GM21515 (cell line): Measurements from ENCODE around the gene STOML1.
"Not testable (repeated sequence)": the region's sequence is repeated elsewhere in the genome, so short reads cannot be mapped to it uniquely, and the experiment has no call there.

ENCODE experiments used
- ATAC-seq: cut with Tn5 transposase; IDR thresholded peaks from one replicate; pipeline ENCODE4 v1.9.1; 2021; ENCODE audit not compliant: unreplicated experiment

STOML1 gene

DNA sequence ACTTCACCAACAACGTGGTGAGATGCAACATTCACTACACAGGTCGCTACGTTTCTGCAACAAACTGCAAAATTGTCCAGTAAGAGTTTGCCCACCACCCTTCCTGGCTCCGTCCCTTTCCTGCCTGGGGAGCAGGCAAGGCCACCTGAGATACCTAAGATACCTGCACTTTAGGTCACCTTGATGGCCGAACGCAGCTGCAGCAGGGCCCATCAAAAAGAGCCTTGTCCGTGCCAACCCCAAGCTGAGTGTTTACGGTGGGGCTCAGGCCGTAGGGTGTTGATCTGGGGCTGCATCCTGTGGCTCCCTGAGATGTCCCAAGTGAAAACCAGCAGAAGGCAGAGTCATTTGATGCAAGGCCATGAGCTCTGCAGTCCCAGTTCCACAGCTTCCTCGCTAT is 42.6 kb downstream of the STOML1 start:
- ATAC-seq, result no peak

DNA sequence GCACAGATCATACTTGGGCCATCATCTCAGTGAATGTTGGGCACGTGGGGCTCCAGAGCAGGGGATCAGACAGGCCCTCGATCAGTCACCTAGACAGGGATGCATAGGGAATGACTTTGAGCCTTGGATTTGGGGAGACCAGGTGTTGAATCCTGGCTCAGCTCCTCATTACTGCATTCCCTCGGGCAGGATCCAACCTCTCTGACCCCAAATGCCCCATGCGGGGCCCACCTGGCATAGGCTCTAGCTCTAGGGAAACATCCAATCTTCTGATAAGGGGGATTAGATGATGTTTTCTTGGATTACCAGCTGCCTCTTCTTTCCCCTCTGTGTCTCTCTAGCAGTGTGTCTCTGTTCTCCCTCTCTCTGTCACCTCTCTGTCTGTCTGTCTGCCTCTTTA is 43.1 kb downstream of the STOML1 start:
- no peak for ATAC-seq

DNA sequence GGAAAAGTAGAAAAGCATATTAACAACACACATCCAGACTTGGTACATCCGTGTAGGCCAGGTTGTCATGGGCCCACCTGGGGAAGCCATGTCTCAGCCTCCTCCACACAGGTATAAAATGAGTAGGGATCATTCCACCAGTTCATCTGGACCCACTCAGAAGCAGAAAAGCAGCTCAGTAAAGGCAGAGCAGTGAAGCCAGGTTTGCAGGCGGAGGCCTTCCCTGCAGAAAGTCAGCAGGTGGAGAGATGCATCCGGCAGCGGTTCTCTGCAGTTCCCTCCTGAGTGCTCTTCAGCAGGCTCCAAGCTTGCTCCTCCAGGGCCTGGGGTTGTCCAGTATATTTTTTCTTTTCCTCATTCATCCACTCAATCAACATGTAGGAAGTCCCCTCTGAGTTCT is 43.7 kb downstream of the STOML1 start:
- no peak for ATAC-seq

DNA sequence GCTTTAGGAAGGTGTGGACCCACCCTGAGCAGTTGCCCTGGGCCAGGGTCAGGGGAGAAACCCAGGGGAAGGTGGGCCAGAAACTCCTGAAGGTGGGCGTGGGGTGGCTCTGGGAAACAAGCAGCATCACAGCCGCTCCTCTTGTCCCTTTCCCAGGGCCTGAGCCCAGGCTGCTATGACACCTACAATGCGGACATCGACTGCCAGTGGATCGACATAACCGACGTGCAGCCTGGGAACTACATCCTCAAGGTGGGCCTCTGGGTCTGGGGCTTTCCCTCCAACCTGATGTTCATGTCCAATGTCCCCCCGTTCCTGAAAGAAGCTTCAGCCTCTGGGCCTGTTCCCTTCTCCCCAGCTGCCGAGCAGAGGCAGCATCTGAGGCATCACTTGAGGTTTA is 44.4 kb downstream of the STOML1 start:
- no peak for ATAC-seq

DNA sequence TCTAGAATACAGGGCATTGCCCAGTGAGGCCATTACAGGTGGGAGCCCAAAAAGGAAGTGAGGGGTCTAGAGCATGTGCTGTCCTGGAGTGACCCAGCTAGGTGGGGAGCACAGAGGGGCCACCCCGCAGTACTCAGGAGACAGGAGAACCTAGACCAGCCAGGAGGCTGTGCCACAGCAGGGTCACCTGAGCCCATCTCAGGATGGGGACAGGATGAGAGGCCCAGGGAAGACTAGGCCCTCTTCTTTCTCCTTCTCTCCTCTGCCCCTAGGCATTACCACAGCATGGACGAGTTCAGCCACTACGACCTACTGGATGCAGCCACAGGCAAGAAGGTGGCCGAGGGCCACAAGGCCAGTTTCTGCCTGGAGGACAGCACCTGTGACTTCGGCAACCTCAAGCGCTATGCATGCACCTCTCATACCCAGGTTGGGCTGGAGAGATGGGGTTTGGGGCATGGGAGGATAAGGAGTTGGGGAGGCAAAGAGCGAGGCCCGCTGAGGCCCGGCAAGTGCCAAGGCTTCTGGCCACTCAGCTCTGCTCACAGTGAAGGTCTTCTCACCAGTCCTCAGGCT is 45.2 kb downstream of the STOML1 start:
- no peak for ATAC-seq

DNA sequence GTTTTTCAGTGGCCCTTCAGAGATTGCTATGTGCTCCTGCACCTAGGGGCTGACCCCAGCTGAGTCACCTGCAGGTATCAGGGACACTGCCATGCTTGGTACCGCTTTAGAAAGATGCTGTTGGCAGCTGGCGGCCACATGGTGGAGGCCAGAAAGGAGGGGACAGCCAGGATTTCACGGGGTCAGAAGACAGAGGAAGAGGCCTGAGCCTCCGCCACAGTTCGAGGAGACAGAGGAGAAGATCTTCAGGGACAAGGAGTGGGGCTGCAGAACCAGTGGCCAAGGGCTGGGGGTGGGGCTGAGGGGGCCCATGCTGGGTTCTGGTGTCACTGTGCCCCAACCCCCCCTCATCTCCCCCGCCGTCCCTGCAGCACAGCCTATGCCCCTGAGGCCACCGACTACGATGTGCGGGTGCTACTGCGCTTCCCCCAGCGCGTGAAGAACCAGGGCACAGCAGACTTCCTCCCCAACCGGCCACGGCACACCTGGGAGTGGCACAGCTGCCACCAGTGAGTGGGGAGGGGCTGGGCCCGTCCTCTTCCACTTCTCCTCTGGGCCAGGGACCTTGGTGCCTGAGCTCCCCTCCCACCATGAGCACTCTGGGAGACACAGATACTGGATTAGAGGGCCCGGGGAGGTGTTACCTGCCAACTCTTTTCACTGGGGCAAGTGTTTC is 45.9 kb downstream of the STOML1 start:
- no peak for ATAC-seq

DNA sequence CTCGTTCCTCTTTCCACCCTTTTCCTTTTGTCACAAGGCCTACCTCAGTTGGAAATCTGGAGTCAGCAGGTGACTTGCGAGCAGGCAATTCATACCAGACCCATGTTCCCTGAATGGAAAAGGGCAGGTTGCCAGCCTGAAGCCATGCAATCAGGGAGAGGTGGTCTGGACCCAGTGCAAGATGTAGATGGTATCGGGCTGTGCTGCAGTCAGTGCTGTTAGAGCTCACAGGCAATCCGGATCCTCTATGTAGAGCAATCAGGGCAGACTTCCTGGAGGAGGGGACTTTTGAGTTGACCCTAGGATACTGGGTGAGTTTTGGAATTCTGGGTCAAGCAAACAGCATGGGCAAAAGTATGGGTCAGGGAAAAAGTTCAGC is 47.0 kb downstream of the STOML1 start:
- ATAC-seq, result no peak

DNA sequence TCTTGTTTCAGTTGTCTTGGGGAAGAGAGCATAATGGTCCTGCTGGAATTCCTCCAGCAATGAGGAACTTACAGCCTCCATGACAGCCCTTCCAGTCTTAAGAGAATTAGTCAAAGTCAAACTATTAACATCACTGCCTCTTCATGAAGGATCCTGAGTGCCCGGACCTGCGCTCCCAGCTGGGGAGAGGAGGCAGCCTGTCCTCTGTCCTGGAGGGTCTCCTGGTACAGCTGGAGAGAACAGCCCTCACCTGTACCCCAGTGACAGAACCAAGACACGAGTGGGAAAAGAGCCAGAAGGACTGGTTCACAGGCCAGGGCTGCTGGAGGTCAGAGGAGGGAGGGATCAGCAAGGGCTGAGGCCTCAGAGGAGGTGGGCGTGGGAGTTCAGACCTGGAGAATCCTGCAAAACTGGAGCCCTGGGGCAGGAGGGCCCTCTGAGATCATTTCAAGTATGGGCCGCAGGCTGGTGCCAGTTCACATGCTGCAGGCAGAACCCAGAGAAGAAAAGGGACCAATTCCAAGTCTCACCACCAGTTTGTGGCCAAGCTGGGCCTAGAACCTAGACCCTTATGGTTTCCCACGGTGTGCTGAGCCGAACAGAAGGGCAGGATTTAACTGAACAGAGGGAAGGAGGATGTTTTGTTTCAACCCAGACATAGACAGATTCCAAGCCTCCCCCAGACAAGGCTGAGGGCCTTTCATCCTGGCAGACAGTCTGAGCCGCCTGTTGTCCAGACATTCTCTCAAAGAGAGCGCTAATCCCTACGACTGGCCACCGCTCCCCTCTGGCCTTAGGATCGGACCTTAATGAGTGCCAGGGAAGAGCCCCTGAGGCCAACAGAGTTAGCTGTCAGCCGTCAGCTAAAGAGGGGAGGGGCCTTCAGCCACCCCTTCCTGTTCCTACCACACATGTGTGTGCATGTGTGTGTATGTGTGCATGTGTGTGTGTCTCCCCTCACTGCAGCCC is 47.6 kb downstream of the STOML1 start:
- no peak for ATAC-seq

DNA sequence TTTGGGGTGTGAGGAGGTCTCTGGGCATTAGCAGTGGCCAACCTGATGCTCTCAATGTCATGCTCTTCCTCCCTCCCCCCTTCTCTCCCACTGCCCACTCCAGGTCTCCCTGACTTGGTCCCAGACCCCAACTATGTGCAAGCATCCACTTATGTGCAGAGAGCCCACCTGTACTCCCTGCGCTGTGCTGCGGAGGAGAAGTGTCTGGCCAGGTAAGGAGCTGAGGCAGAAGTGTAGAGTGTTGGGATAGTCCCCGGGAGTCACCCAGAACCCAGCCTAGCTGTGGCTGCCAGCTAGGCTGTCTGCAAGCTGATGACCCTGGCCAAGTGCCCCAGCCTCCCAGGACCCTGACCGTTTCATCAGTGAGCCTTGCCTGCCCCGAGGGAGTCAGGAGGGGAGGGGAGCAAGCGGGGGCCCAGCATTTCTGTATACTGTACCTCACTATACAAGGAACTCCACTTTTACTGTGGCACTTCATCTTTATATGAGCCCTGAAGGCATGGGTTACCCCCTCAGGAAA is 49.3 kb downstream of the STOML1 start:
- no peak for ATAC-seq

DNA sequence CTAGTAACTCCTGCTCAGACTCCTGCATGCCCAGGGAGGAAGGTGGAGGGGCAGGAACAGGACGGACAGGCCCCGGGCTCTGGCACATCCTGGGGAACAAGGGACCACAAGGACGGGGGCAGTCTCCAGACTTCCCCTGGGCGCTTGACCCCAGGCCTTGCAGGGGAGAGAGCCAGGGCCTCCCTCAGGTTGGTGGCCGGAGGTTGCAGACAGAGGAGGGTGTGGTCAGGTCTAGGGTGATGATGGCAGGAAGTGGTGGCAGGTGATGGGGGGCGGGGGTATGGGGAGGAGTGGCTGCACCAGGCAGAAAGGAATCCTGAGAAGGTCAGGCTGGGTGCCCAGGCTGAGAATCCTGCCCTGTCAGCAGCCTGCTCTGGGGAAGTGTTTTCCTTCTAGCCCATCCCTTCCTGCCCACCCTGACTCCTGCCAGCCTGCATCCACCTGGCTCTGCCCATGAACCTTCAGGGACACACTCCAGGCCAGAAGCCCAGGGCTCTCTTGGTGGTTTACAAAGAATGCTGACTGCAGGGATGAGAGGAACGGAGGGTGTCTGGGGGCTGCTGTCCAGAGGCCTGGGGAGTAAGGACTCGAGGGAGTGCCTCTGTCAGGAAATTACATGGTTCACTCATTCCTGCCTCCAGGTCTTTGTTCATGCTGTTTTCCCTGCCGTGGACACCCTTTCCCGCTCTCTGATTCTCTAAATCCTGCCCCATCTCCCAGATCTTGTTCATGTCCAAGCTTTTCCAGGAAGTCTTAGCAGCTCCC is 50.0 kb downstream of the STOML1 start:
- no peak for ATAC-seq

DNA sequence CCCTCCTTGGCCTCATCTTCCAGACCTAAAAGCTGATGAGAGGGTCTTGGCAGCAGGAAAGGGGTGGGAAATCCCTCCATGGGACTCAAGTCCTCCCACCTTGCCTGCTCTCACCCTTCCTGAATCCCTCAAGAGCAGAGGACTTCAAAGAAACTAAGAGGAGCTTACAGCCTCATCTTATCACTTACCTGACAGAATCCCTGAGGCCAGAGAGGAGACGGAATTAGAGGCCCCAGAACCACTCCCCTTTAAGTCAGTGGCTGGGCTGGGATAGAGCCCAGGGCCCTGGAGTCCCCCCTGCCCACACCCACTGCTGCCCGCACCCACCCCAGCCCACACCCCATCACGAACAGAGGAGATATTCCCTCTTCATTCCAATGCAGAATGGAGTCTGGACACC is 50.6 kb downstream of the STOML1 start:
- ATAC-seq, result no peak

DNA sequence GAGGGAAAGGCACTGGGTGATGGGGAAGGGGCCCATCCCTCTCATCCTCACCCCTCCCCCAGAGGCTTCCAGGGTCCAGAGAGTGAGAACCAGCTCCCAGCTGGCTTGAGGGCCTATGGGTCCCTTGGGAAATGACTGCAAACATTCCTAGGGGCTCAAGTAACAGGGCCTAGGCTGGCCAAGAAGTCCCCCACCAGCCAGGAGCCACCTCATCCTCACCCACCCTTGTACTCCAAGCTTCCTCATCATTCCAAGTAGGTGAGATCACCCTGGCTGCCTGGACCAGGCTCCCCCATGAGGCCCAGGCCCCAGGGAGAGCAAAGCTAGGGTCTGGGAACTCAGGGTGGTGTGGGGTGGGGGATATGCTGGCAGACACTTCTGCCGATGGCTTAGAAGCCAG is 51.1 kb downstream of the STOML1 start:
- ATAC-seq, result no peak

DNA sequence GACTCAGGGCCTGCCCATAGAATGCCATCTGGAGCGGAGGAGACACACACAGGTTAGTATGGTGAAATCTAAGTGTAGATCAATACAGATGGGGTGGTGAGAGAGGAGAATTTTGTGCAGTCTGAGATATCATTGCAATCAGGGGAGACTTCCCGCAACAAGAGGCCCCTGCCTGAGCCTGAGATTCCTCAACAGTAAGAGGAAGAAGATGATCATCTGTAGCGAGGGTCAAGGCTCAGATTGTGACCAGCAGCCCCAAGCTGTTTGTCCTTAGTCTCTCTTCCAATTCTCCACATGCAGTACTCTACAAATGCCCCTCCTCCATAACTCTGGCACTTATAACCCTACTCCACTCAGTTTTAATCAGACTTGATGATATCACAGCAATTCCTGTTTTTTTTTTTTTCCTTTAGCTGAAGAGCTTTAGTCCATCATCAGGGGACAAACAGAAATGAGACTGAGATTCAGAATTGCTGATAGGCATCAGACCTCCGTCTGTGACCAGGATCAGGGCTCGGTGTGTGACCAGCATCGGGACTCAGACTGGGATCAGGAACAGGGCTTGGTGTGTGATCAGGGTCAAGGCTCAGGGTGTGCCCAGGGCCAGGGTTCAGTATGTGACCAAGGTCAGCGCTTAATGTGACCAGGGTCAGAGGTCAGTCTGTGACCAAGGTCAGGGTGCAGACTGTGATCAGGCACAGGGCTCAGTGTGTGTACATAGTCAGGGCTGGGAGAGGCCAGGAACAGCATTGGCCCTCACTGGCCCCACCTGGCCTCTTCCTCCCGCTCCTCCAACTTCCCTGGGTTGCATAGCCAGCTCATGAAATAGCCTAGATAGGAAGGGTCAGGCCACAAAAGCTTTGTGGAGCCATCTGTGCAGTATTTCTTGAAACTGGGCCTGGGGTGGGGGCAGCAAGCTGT is 51.8 kb downstream of the STOML1 start:
- no peak for ATAC-seq

DNA sequence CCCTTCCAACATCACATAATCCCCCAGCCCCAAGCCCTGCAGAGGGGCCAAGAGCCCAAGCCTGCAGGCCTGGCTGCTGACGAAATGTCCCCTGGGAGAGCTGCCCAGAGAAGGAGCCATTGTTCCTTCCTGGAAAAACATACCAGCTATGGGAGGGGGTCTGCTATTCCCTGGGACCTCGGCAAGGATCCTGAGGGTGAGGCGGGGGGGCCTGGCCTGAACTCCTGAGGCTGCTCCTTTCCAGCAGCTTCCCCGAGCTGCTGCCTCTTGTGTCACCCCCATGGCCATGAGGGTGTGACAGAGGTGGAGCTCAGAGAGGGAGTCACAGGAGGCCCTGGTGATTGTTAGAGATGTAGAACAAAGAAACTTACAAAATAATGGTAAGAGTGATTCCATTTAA is 53.0 kb downstream of the STOML1 start:
- no peak for ATAC-seq

DNA sequence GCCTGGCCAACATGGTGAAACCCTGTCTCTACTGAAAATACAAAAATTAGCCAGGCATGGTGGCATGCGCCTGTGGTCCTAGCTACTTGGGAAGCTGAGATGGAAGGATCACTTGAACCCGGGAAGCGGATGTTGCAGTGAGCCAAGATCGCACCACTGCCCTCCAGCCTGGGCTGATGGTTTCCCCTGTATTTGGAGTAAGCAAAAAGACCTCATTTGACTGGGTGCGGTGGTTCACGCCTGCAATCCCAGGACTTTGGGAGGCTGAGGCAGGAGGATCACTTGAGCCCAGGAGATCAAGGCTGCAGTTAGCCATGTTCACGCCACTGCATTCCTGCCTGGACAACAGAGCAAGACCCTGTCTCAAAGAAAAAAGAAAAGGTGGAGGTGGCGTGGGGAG is 53.6 kb downstream of the STOML1 start:
- ATAC-seq, result not testable (repeated sequence)

DNA sequence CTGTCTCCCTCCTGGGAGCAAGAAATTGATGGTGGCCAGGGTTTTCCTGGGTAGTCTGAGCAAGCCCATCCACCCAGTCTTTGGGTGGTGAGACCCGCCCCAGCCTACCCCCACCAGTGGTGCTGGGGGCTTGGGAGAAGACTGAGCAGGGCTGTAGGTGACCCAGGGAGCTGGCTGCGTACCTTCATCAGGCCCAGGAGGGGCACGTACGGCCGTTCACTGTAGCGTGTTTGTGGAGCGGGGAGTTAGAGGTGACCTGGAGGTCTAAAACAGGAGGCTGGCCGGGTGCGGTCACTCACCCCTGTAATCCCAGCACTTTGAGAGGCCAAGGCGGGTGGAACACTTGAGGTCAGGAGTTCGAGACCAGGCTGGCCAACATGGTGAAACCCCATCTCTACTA is 54.4 kb downstream of the STOML1 start:
- no peak for ATAC-seq

DNA sequence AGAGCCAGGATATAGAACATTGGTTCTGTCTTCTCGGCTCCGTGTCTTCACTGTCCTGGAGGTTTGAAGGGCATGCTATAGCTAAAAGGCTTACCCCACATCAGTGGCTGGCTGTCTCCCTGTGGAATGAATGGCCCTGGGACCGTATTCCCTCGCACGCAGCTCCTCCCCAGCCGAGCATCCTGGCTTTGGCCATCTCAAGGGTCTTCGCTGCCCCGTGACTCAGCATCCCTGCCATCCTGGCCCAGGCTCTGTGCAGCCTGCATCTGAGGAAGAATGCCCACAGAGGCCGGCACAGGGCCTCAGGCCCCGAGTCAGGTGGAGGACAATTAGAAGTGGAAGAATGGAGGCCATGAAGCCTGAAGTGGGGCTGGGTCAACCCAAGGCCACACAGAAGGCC is 54.8 kb downstream of the STOML1 start:
- no peak for ATAC-seq

DNA sequence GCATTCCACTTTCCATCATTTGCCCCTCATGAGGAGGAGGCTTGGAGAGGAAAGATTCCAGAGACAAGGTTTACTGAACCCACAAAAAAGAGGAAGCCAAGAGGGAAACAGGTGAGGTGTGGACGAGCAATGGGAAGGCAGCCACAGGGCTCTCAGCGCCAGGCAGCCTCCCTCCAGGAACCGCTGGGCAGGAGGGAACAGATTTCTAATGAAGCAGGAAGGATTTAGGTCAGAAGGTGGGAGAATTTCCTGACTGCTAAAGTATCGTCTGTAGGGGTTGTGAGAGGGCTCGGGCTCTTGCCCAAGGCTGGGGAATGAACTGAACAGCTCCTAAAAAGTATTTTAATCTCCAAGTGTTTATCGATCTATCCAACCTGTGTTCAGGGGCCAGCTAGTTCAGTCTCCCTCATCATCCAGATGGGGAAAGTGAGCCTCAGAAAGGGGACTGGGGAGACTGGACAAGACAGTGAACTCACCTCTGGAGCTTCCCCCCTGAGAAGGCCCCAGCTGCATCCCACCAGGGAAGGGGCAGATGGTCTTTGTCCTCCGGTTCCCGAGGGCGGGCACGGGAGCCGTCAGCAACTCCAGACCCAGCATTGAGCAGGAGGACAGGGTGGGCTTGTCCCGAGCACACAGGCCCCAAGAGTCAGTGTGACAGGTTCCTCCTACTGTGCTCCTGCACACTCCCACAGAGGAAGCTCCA is 55.4 kb downstream of the STOML1 start:
- ATAC-seq, result no peak

DNA sequence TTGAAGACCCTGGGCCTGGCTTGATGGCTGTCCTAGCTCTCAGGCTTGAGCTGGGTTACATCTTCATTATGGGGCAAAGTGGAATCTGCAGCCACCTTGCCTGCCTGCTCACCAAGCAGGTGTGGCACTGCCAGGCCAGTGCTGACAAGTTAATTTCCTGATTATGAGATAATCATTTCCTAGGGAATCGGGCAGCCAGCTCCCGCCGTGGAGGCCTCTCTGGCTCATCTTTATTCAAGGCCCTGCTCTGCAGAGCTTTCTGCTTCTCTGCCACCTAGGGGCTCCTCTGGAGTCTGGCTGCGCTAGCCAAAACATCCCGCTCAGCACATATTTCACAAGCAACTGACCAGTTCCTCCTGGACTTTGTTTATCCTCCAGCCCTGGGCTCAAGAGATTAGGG is 55.9 kb downstream of the STOML1 start:
- ATAC-seq, result no peak
